HG02642 (cell line): ENCODE results near the gene CHDH.

Experiments
- ATAC-seq: cut with Tn5 transposase; IDR thresholded peaks from one replicate; pipeline ENCODE4 v1.9.1; 2021; ENCODE audit warnings: mild to moderate bottlenecking; ENCODE audit not compliant: unreplicated experiment, poor library complexity

Gene CHDH

GRCh38 chr3:53812434-53812833, 33.8 kb downstream of the CHDH start:
- ATAC-seq, result no peak

GRCh38 chr3:53811143-53811927, 34.9 kb downstream of the CHDH start:
- no peak for ATAC-seq

- no peak for ATAC-seq
Measured at GRCh38 chr3:53809764-53810400, 36.3 kb downstream of the CHDH start.

- ATAC-seq, result no peak
Measured at GRCh38 chr3:53809267-53809666, 37.0 kb downstream of the CHDH start.

DNA sequence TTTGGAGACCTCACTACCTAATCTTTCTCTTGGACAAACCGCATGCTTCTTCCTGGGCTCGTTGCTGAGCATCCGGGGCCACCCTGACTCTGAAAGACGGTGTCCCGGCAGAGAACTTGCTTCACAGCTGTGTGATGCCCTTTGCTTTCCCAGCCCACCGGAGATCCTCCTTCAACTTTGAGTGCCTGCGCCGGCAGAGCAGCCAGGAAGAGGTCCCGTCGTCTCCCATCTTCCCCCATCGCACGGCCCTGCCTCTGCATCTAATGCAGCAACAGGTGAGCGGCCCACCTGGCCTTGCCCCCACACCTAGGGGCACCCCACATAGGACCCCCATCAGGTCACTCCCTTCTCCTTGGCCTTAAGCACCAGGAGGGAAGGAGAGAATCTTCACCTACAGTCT, 37.7 kb downstream of the CHDH start:
- ATAC-seq, result no peak

DNA sequence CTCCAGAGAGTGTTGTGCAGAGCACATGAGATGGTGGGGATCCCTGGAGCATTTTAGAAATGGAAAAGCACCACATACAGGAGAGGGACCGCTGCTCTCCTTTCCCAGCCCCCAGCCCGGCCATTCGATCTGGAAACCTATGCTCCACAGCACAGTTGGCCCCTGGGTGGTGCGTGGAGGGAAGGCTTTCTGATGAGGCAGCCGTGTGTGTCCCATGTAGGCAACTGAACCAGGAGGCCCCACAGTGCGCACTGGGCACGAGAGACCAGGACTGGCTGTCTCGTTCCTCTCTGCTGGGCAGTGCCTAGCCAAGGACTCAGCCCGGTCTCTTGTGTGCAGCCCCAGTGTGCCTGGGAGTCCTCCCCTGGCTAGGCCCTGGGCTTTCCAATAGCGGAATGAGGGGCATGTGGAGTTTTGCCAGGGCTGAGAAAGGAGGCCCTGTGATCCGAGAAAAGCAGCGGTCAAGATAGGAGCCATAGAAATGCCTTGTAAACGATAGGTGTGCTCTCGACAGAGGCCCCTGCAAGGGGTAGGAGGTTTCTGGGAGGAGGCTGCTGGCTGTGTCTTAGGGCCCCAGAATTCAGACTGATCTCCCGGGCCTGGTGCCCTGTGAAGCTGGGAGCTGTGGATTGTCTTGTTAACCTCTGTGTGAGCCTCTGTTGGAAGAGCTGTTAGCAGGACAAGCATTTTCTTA, 39.0 kb downstream of the CHDH start:
- ATAC-seq, result peak; percentile 9

DNA sequence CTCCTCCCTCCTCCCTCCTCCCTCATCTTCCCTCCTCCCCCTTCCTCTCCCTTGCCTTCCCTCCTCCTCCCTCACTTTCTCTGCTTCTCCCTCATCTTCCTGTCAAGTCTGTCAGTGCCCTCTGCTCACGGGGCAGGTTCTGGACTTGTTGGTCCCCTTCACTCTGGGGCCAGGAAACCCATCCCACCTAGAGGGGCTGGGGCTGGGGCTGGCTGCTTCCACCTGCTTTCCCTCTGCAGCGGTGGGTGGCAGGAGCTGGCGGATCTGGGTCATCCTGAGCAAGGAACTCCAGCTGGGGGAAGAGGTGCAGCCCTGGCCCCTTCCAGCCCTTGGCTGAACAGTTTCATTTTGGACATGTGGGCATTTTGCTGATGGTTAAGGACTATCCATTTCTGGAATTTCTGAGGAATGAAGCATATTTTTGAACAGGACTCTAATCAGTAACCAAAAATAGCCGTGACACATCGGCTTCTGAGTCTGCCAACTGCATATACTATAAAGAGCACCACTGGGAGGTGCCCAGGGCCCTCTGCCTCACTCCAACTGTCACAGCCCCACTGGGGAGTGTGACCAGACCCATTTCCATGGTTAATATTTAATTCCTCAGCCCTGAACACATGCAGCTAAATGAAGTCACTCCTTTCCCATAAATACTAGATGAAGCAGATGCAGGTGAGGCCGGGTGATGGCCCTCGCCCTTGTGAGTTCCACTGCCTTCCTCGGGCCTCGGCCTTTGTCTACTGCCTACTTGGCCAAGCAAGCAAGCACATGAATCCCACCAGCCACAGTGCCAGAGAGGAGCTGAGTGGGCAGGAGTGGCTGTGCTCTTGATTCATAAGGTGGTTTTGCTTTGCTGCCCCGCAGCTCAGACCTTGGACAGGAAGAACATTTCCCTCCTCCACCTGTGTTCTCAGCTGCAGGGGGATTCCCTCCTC, 39.8 kb downstream of the CHDH start:
- peak; percentile 54 for ATAC-seq

GRCh38 chr3:53805463-53806159, 40.6 kb downstream of the CHDH start:
- ATAC-seq, result no peak

DNA sequence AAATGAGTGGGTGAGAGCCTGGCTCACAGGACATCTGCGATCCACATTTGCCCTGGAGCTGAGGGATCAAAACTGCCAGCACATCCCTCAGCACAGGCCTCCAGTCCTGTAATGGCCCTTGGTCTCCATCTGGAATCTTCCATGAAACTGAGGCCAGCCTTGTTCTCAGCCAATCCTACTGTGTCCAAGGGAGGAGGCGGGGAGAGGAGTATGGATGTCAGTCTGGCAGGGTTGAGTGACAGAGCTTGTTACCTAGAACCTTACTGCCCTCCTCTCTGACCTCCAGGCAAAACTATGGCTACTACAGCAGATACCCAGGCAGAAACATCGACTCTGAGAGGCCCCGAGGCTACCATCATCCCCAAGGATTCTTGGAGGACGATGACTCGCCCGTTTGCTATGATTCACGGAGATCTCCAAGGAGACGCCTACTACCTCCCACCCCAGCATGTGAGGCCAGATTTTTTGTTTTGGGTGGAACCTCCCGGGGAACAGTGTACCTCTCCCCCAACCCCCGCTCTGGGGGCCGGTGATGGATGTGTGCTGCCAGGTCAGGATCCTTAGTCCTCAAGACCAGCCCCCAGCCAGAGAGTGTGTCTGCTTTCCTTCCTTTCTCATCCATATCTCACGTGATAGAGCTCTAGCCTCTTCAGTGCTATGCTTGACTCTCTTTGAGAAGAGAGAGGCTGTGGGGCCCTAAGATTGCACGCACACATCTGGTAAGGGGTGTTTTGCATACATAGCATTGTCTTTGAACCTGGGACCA, 41.3 kb downstream of the CHDH start:
- ATAC-seq, result peak; percentile 68

GRCh38 chr3:53803816-53804695, 42.2 kb downstream of the CHDH start:
- no peak for ATAC-seq

DNA sequence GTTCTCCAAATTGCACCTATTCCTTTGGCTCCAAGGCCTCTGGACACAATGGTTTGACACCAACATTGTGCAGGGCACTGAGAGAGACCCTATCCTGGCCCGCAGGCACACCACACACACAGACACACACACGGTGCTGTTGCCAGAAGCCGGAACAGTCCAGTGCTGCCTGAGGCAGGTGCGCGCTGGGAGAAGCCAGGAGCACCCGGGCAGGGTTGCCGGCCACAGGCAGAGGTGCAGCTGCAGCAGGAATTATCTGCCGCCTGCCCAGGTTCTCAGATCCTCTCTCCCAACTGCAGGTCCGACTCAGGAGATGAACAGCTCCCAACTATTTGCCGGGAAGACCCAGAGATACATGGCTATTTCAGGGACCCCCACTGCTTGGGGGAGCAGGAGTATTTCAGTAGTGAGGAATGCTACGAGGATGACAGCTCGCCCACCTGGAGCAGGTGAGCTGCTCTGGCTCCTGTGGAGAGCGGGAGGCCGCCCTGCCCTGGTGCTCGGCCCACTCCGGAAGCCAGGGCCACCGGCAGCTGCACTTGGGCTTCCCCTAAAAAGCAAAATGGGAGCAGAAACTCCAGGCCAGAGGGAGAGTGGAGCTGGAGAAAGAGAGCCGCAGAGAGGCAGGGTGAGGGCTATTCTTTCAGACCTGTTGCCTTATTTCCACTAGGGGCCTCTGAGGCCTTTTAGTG, 42.9 kb downstream of the CHDH start:
- ATAC-seq, result no peak

- no peak for ATAC-seq
Measured at GRCh38 chr3:53802256-53802880, 43.9 kb downstream of the CHDH start.

GRCh38 chr3:53801319-53801718, 44.9 kb downstream of the CHDH start:
- ATAC-seq, result no peak

- no peak for ATAC-seq
Measured at GRCh38 chr3:53800041-53800906, 45.9 kb downstream of the CHDH start.

GRCh38 chr3:53799338-53799865, 46.8 kb downstream of the CHDH start:
- ATAC-seq, result no peak

- ATAC-seq, result no peak
Measured at GRCh38 chr3:53798144-53798543, 48.1 kb downstream of the CHDH start.
